GOT3 (cell line): Measurements from ENCODE around the gene COL25A1.
"Not testable (repeated sequence)": the region's sequence is repeated elsewhere in the genome, so short reads cannot be mapped to it uniquely, and the experiment has no call there.

Experiments used
- DNase-seq: peaks from one replicate; lab custom pipeline; 2025; ENCODE audit warnings: mixed read lengths; lab: John Stamatoyannopoulos, UW

The COL25A1 gene

DNA sequence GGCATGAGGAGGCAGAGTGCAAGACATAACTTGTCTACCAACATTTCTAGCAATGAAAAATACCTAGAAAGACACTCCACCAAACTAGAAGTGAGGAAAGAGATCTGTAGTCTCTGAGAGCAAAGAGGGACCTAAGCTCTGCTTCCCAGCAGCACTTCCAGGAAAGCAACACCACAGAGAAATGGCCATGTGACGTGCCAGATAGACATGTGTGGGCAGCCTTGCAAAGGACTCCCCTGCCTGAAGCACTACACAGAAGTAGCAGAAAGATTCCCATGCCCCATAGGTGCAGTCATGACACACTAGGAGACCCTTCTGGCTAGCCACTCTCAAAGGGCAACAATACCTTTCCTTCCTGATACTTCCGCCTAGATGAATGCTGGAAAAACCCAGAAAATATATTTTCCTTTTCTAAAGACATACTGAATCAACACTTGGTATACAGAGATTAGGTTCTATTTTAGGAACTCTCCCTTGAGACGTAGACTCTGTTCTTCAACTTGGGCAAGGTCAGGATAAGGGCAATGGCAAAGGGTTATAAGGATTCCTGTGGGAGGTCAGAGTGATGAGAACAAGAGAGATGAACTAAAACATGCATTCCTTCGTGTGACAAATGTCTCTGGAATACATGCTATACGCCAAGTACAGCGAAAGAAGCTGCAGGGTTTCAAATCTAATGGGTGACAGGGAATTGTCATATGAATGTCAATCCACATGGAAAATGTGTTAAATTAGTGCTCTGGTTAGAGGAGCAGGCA lies 352.1 kb downstream of the COL25A1 start:
- DNase-seq, result no peak

DNA sequence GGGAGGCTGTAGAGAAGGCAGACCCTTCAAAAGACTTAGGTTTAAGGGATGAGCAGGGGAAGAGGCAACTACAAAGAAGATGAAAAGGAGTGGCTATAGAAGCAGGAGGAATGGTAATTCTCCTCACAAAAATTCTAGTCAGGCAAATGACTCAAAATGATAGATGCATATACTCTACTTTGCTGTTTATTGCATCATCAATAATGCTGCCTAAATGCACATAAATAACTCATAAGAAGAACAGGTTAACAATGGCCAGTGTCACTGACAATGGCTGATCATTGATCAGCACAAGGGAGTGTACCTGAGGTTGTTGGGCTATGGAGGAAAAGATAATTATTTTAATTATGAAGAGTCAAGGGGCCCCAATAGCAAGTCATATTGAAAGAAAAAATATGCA lies 354.9 kb downstream of the COL25A1 start:
- DNase-seq, result no peak

DNA sequence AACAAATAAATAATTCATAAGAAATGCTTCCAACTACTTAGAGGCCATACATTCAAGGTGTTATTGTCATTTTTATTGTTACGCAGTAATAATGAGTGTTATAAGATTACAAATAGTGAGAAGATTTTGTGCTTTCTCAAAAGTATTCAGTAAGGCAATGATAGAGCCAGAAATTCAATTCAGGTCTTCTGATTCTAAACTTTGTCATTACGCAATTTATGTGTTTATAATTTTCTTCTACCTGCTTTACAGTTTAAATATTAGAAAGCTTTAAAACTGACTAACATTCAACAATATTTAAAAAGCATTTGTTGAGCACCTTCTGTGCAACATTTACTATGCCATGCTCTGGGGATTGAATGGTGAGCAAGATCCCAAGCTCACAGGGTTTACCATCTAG lies 356.2 kb downstream of the COL25A1 start:
- no peak for DNase-seq

DNA sequence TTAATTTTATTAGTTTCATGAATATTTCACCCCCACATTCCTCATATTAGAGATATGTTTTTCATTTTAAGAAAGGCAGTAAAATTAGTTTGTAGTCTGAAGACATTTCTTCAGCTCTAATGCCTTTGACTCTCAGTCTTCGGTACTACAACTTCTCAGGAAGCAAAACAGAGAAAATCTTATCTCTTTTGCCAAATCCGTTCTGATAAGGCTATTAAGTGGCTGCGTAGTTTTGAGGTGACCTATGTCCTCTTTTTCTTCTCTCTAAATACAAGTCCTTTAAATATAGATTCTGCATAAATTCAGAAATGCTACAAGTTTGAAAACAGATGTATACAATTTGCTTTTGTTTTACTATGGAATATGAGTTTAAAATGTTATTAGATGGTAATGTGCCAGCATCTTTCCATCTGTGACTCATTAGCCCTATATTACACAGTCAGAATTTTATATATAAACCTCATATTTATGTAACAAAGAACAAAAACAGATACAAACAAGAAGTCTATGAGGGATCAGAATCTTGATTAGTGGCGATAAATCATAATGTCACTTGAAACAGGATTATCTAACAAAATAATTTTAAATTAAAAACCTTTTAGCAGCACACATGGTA lies 358.4 kb downstream of the COL25A1 start:
- no peak for DNase-seq

DNA sequence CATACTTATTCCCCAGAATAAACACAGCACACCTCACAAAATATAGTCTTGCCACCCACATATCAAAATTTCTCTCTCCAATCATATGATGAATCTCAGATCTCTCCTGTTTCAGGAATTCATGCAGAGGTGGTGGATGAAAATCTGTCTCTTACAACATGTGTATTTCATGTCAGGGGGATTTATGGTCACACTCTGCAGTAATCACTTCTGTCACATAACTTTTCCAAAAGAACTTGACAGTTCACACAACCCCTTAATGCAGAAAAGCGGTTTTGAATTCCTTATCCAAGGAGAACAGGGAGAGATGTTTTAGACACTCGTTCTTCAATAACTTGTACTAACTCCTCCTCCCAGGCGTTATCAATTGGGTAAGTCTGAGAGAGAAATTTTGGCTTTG lies 359.1 kb downstream of the COL25A1 start:
- DNase-seq, result no peak

DNA sequence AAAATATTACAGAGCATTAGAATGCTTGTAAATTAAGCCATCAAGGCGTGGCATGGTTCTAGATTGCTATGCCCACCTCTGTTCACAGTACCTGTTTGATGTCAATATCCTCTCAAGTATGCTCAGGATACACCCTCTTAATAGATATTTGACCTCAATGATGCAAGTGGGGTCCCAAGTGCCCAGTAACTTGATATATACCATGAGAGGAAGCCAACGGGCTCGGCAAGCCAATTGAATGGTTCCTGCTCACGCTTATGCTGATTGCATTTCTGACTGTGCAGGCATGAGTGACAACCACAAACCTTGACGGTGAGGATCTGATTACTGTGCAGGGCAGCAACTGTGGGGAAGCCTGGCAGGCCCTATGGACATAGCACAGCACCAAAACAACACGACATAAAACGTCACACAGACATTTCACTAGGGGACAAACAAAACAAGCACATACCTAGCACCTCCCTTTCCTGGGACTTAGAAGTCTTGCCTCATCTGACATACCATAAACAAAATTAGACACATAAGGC lies 360.5 kb downstream of the COL25A1 start:
- no peak for DNase-seq

DNA sequence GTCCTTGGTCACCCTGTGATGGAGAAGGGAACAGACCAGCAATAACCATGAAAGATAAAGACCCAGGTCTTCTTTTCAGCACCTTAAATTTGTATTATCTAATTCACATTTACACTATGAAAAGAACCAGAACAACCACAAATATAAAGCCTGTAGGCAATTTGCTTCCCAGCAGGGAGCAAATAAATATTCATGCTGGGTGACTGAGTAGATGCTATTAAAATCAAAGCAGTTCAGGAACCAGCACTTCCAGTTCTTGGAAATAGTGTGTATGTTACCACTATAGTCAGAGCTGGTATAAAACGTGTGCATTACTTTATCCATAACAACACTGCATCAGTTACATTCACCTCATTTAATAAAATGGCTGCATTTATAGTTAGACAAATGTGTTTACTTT lies 361.8 kb downstream of the COL25A1 start:
- no peak for DNase-seq

DNA sequence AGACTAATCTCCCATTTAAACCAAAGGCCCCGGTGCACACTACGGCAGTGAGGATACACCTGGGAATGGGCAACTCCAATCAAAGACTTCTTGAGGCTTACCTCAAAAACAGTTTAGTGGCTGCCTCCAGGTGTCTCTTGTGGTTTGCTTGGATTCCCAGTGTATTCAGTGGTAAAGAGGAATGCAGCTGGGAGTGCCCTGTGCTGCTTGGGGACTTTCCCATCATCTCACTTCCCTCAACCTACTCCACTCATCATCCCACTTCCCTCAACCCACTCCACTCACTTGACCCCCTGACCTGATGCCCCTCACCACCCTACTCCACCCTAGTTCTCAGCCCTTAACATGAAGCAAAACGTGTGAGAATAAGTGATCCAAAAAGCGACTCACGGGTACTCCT lies 362.3 kb downstream of the COL25A1 start:
- no peak for DNase-seq

DNA sequence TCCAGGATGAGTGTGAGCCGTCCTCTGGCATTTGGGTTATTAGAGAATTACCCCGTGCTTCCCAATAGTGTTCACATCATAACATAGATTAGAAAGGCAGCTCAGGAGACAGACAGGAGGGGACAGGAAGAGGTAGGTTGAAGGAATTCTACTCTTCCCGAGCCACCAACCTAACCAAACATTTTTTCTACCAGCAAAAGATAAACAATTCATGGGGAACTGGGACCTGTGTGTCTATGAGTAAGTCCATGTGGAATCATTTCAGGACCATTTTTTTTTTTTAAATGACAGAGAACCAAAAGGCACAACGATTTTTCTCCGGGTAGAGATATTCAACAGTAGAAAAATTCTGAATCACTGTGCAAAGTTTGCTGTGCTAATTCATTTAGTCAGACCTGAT lies 365.4 kb downstream of the COL25A1 start:
- DNase-seq, result no peak

DNA sequence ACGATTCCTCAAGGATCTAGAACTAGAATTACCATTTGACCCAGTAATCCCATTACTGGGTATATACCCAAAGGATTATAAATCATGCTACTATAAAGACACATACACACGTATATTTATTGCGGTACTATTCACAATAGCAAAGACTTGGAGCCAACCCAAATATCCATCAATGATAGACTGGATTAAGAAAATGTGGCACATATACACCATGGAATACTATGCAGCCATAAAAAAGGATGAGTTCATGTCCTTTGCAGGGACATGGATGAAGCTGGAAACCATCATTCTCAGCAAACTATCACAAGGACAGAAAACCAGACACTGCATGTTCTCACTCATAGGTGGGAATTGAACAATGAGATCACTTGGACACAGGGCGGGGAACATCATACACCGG lies 368.5 kb downstream of the COL25A1 start:
- DNase-seq, result not testable (repeated sequence)

DNA sequence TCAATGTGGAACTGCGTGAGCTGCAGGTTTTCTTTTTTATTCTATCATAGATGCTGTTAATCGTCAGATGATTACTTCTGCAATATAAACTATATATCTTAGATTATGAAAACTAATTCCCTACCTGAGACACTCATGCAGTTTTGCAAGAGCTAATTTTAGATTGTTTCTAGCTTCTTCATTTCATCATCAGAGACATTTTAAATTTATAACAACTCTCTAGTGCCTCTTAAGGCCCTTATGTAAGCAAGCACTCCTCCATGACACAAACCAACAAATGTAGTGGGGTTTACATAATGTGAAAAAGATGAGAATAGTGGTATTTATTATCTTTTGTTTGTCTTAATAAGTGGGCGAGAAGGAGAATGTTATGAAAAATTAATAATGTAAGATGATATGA lies 369.4 kb downstream of the COL25A1 start:
- DNase-seq, result no peak

DNA sequence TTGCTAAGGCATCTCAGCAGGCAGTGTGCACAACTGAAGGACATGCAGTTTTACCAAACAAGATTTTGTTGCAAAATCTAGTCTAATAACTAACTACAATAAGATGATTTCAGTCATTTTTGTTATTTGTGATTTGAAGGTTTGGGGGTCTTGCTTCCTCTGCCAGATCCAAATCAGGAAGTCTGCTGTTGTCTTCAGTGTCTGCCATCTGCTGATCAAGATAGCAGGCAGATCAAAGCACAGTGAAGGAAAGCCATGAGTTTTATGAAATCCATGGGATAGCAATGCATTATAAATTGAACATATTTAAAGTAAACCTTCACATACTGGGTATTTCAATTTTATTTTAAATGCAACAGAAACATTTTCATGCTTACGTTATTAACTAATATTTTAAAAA lies 370.5 kb downstream of the COL25A1 start:
- no peak for DNase-seq

DNA sequence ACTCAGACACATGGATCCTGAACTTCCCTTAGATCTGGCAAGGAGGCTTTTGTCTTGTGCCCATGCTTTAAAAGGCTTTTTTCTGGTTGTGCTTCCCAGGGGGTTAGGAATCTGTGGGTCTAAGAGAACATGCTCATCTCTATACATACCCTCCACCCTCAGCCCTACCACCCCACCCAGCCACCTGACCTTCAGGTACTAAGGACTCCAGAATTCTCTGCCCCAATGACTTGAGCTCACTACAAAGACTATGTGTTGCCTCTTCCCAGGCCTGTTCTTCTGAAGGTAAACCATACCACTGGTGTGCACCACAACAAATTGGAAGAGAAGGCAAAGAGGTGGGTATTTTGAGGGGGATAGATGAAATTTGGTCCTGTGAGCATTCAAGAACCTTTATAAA lies 372.3 kb downstream of the COL25A1 start:
- no peak for DNase-seq

DNA sequence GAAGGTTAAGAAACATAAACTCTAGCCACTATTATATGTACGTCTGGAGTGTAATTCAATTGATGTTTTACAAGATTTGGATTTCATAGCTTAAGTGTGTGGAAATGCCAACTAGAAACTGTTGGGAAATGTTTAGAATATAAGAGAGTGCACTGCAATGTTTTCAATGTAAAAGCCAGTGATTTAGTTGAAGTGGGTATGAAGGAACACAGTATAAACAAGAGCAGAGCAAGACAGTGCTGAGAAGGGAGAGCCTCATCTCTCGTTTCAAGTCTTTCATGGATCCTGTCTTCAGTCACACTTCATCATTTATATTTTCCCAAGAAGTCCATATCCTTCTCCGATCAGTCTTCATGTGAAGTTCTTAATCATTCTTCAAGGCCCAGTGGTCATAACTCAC lies 375.7 kb downstream of the COL25A1 start:
- no peak for DNase-seq

DNA sequence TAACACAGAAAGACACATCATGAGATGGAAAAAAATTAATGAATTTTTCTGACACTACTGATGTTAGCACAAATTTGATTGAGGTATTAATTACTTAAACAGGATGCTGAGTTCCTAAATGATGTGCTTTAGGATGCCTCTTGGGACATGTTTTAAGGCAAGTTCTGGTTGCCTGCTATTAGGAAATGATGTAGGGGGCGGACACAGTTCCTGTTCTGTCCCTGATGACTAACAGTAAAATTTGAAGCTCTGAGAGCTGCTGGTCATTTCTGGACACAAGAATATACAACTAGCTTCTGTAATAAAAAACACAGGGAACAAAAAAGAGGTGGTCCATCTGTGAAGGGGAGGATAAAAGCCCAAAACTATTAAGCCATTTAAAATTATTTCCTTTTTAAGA lies 376.4 kb downstream of the COL25A1 start:
- no peak for DNase-seq

DNA sequence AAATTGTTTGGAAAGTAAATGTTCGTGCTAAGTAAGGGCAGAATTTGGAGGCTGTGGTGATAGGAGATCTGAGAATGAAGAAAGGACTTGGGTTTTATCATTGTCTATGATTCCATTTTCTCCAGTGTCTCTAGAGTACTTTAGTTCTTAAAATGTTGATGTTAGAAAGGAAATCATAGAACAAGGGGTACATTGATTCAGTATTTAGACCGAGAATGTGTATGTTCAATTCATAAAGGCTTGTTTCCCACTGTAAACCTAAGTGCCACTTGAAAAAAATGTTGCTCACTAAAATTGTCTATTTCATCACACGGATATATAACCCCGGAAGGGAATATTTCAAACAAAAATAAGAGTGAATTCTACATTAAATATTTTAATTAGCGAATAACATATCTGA lies 380.3 kb downstream of the COL25A1 start:
- no peak for DNase-seq

DNA sequence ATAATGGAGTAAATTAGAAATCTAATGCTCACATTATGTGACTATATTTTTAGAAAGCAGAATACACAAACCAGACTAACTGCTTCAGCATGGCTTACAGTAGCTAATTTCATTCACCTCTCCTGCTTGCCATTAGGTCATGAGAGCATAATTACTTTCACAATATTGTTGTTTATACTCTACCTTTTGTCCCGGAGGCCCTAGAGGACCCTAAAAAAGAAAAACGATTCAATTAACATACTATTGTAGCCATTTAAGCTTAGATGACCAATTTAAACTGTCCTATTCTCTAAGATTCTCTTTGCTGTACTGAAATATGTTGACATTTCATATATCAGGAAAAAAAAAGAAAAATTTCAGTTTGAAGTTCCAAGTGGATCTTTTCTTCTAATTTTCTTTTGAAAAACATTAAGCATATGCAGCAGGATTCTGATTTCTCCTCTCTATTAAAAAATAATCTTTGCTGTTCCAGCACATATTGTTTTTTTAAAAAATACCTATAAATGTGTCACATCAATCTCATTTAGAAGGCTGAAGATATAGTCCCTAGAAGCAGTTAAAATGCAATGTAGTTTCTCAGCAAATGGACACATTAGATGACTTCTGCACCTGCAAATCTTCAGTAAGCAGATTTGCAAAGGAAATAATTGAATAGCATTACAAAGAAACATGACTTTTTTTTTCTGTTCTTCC lies 381.9 kb downstream of the COL25A1 start:
- DNase-seq, result no peak

DNA sequence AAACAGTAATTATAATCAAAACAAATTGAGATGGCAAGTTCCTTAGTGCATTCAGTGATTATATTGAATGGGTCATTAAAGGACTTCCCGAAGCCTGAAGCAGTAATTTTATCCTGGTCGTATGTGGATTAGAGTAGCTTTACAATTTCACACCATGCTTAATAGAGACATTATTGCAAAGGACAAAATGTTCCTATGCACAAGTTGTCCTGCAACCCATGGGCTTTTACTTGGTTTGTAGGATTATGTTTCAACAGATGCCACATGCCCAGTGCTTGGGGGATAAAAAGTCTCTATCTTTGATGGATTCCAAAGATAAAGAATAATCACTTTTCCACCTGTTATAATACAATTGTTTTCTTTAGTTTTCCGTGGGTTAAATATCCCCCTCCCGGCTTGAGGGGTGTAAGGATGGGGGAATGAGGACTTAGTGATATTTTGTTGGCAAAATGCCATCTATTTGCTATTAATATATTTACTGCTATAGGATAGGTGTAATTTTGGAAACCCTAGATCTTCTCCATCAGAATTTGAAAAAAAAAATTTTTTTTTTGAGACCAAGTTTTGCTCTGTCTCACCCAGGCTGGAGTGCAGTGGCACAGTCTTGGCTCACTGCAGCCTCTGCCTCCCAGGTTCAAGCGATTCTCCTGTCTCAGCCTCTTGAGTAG lies 383.1 kb downstream of the COL25A1 start:
- DNase-seq, result no peak

DNA sequence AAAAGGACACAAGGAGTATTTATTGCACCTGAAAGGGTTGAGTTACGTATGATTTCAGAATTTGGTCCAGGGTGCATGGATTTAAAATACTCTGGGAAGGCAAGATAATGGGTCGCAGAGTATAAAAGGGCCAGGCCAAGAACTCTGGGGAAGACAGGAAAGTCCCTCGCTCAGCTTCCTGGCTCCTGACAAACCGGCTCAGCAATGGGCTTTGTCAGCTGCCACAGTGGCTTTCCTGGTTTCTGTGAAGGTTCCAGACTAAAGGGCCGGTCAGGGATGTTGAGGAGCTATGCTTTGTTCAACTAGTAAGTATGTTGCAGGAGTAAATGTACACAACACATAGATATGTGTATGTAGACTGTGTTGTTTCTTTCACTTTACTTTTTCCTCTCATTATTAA lies 385.2 kb downstream of the COL25A1 start:
- no peak for DNase-seq

DNA sequence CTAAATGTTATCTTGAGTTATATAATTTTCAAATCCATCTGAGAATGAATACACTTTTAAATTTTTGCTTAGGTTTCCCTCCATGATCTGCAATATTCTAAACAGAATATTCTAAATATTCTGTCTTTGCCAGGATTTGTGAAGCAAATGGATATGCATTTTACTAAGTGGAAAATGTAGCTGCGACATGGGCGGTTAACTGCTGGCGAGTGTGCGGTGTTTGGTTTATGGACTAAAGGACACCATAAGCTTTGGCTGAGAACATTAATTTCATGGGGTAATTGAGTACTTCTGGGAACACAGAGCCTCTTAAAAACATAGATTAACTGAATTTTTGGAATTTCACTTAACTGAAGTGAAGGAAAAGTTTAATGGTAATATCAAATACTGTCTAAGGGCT lies 385.8 kb downstream of the COL25A1 start:
- no peak for DNase-seq

DNA sequence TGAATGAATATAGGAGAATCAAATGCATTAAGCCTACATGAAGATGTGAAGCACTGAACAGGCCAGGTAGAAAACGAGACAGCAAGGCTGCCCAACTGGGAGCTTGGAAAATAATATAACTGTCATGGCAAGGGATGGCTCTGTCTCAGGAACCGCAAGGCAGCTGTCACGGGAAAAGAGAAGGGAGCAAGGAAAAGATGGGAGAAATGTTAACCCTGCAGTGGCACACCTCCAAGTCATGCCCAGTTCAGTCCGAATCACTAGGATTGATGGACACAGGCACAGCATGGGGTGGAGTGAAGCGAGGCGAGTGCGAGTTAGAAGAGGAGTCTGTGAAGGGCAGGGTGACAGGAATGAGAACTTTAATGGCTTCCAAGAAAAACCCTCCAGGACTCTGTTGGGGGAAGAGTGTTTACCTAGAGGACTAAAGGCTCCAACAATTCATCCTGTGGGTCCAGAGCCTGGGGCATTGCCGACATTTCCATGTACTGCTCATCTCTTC lies 395.5 kb downstream of the COL25A1 start:
- DNase-seq, result no peak

DNA sequence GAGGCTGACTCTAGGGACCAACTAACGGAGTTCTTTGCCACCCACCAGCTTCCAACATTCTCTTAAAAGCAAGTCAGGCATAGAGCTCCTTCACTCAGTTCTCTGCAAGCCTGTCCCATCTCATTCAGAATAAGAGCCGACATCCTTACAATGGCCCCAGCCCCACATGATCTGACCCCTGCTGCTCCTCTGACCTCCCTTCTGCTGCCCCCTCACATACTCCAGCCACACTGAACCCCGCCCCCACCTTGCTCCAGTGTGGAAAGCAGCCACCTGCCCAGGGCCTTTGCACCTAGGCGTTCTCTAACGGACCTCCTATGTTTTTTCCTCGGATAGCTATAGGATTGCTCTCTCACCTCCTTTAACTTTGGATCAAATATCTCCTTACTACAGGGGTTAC lies 396.5 kb downstream of the COL25A1 start:
- no peak for DNase-seq
